Ectodermal cell (in vitro differentiated cells): Measurements from ENCODE around the gene RSPH6A.

Experiments
- H3K27ac ChIP-seq: 2 replicates; pipeline ENCODE4 v1.7.0; 2013; ENCODE audit warnings: mild to moderate bottlenecking, low read depth, low read length; ENCODE audit not compliant: insufficient read depth, poor library complexity, severe bottlenecking
- H3K27me3 ChIP-seq: 2 replicates; pipeline ENCODE4 v1.7.0; 2013; ENCODE audit warnings: mild to moderate bottlenecking, low read length; ENCODE audit not compliant: insufficient read depth, control insufficient read depth, poor library complexity, severe bottlenecking
- H3K36me3 ChIP-seq: one replicate; pipeline ENCODE4 v1.7.0; 2013; ENCODE audit warnings: low read length; ENCODE audit not compliant: control insufficient read depth, insufficient read depth
- H3K4me1 ChIP-seq: one replicate; pipeline ENCODE4 v1.7.0; 2013; ENCODE audit warnings: low read length; ENCODE audit not compliant: control insufficient read depth, insufficient read depth
- H3K4me3 ChIP-seq: 2 replicates; pipeline ENCODE4 v1.7.0; 2013; ENCODE audit warnings: low read depth, low read length, control low read depth; ENCODE audit not compliant: insufficient read depth
- H3K9me3 ChIP-seq: 2 replicates; pipeline ENCODE4 v1.7.0; 2013; ENCODE audit warnings: mild to moderate bottlenecking, low read length, moderate library complexity; ENCODE audit not compliant: control insufficient read depth
- WGBS, 2 experiments: methylation state at CpG; one replicate each; pipeline ENCODE4 v1.1.7; 2013; ENCODE audit warnings: missing lambda C conversion rate in 2 of 2; 5-methylcytosine and 5-hydroxymethylcytosine counted together

Gene RSPH6A

GRCh38 chr19:45852145-45852750 lies 37.1 kb upstream of the RSPH6A start:
- Histone ChIP-seq H3K9me3 (no peaks in the 10 kb centered on the region), H3K36me3 (peaks cover 37% of the 10 kb centered on the region), H3K4me3 (no peak overlapping the region), H3K27me3 (no peaks in the 10 kb centered on the region), H3K27ac (no peak overlapping the region), H3K4me1 (no peaks in the 10 kb centered on the region)
- WGBS, 2 experiments = 94 to 96% methylated on average over 10 of the region's 10 CpGs

DNA sequence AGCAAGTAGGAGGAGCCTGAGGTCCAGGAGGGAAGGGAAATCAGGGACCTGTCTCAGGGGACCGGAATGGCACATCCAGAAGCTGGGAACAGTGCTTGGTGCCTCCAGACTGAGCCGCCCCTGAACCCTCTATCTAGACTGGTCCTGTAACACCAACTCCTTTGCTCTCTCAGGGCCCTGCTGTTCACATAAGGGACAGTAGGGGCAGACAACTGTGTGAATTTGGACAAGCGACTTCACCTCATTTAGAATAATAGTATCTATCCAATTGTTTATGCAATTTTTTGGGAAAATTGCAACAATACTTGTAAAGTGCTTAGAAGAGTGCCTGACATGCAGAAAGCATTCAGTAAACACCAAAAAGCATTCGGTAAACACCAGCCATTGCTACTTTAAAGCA lies 33.8 kb upstream of the RSPH6A start:
- Histone ChIP-seq H3K4me3 (no peak overlapping the region), H3K36me3 (peaks cover 54% of the 10 kb centered on the region), H3K27me3 (no peaks in the 10 kb centered on the region), H3K27ac (no peak overlapping the region), H3K4me1 (no peaks in the 10 kb centered on the region), H3K9me3 (no peaks in the 10 kb centered on the region)
- 92 to 95% methylated on average over 3 to 4 of the region's 4 CpGs for WGBS, 2 experiments

GRCh38 chr19:45847663-45848062 lies 32.6 kb upstream of the RSPH6A start:
- H3K4me3 ChIP-seq = no peak overlapping the region
- H3K4me1 ChIP-seq = no peaks in the 10 kb centered on the region
- H3K27ac ChIP-seq = no peak overlapping the region
- 93 to 94% methylated on average over 13 of the region's 13 CpGs for WGBS, 2 experiments
- no peaks in the 10 kb centered on the region for H3K27me3 ChIP-seq
- H3K9me3 ChIP-seq = no peaks in the 10 kb centered on the region
- H3K36me3 ChIP-seq = peaks cover 61% of the 10 kb centered on the region

DNA sequence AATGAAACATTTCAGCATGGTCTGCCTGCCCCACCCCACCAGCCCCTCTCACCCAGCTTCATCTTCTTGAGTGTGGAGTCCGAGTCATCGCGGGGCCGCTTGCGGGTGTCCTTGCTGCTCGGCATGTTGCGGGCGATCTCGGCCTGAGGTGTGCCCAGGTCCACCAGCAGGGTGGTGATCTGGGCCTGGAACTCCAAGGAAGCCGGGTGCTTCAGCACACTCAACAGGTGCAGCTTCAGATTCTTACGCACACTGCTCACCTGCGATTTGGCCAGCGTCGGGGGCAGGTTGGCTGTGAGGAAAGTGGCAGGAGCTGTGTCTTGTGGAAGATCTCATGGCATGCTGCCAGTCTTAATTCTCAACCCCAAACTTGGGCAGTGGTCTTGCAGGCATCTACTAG lies 27.1 kb upstream of the RSPH6A start:
- 98% methylated on average over 14 of the region's 14 CpGs for WGBS, 2 experiments
- H3K27me3 ChIP-seq = no peaks in the 10 kb centered on the region

DNA sequence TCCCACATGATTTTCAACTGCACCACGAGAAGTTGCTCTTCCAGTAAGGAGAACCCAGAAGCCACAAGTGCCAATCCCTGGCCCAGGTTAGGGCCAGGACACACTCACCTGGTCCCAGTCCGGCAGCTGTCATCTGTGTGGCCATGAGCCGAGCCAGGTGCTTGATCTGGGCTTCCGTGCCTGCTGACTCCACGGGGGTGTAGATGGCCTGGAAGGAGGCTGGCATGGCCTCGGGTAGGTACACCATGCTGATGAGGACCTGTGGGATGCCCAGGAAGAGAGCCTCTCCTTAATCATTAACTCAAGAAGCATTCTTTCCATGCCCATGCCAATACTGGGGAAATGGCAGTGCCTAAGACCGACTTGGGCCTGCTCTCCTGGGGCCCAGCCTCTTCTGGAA lies 19.9 kb upstream of the RSPH6A start:
- WGBS, 2 experiments = 97 to 98% methylated on average over 7 of the region's 7 CpGs
- Histone ChIP-seq H3K27ac (no peak overlapping the region), H3K36me3 (peaks cover 50% of the 10 kb centered on the region), H3K9me3 (no peaks in the 10 kb centered on the region), H3K4me1 (no peaks in the 10 kb centered on the region), H3K4me3 (no peak overlapping the region), H3K27me3 (no peaks in the 10 kb centered on the region)

More for the DNA sequence above, 27.1 kb upstream of the RSPH6A start:
- no peaks in the 10 kb centered on the region for H3K4me1 ChIP-seq
- no peaks in the 10 kb centered on the region for H3K9me3 ChIP-seq
- peaks cover 65% of the 10 kb centered on the region for H3K36me3 ChIP-seq
- no peak overlapping the region for H3K27ac ChIP-seq
- no peak overlapping the region for H3K4me3 ChIP-seq

DNA sequence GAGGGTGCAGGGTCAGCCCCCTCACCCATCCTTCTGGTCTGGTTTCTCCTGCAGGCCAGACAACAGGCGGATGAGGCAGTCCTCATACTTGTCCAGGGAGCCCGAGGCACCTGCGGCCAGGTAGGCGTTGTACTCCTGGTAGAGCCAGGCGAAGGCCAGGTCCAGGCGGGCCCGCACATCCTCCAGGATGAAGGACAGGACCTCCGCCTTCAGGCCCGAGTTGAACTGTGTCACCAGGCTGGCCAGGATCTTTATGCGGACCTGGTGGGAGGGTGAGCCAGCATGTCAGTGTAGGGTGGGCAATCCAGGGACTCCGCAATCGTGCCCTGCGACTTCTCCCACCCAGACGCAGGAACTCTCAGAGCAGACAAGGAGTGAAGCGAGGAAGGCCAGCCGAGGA lies 13.8 kb upstream of the RSPH6A start:
- H3K36me3 ChIP-seq = peaks cover 37% of the 10 kb centered on the region
- no peak overlapping the region for H3K27ac ChIP-seq
- H3K9me3 ChIP-seq = no peaks in the 10 kb centered on the region
- no peaks in the 10 kb centered on the region for H3K4me1 ChIP-seq
- no peaks in the 10 kb centered on the region for H3K27me3 ChIP-seq
- H3K4me3 ChIP-seq = no peak overlapping the region
- WGBS, 2 experiments = 96 to 97% methylated on average over 16 of the region's 16 CpGs

DNA sequence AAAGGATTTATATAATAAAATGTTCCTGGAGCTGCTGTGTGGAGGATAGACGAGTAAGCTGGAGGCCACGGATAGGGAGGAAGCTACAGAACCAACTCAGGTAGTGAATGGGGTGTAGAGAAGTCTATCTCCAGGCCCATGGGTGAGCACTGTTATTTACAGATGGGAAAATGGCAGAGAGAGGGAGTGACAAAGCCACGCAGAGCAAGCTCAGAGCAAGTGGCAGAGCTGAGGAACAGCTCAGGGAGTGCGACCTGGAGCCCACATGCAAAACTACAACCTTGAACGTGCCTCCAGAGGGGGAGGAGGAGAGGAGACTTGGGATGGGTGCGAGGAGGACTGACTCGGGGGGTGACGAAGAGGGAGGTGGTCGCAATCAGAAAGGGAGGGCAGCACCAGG lies 13.4 kb upstream of the RSPH6A start:
- Histone ChIP-seq H3K9me3 (no peaks in the 10 kb centered on the region), H3K4me1 (no peaks in the 10 kb centered on the region), H3K27ac (no peak overlapping the region), H3K36me3 (peaks cover 37% of the 10 kb centered on the region), H3K27me3 (no peaks in the 10 kb centered on the region), H3K4me3 (no peak overlapping the region)
- WGBS, 2 experiments = 95 to 97% methylated on average over 9 of the region's 9 CpGs

DNA sequence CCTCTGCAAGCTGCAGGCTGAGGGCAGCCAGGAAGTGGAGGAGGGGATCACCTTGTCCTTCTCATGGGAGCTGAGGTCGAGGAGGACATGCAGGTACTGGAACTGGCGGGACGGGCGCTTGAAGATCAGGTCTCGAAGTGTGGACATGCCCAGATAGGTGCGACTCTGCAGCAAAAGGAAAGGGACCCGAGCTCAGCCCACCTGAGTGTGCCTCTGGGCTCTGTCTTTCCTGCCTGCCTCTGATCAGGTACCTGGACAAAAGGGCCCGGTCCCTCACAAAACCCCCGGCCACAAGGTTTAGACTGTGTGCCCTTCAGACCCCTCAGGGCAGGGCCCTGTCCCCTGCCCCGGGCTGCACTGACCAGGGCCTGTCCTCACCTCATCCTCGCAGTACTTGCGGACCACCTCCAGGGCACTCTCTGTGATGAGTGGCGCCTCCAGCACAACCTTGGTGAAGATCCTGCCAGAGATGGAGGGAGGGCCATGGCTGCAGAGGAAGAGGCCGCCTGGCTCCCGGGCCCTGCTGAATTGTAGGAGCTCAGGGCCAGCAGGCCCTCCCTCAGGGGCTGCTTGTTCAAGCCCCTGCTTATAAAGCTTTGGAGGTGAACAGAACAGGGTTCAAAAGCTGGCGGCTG lies 12.5 kb upstream of the RSPH6A start:
- Histone ChIP-seq H3K36me3 (peaks cover 45% of the 10 kb centered on the region), H3K4me1 (no peaks in the 10 kb centered on the region), H3K4me3 (no peak overlapping the region), H3K9me3 (no peaks in the 10 kb centered on the region), H3K27ac (no peak overlapping the region), H3K27me3 (no peaks in the 10 kb centered on the region)
- 95% methylated on average over 16 of the region's 16 CpGs for WGBS, 2 experiments

GRCh38 chr19:45826934-45827333 lies 11.8 kb upstream of the RSPH6A start:
- H3K36me3 ChIP-seq = peaks cover 47% of the 10 kb centered on the region
- no peaks in the 10 kb centered on the region for H3K27me3 ChIP-seq
- 90 to 93% methylated on average over 11 of the region's 11 CpGs for WGBS, 2 experiments
- H3K27ac ChIP-seq = no peak overlapping the region
- no peaks in the 10 kb centered on the region for H3K9me3 ChIP-seq
- no peaks in the 10 kb centered on the region for H3K4me1 ChIP-seq
- H3K4me3 ChIP-seq = no peak overlapping the region

GRCh38 chr19:45825917-45826893 lies 11.1 kb upstream of the RSPH6A start:
- WGBS, 2 experiments = 86% methylated on average over 22 of the region's 22 CpGs
- H3K36me3 ChIP-seq = peaks cover 40% of the 10 kb centered on the region

More at GRCh38 chr19:45825917-45826893, 11.1 kb upstream of the RSPH6A start:
- H3K27ac ChIP-seq = no peak overlapping the region
- no peaks in the 10 kb centered on the region for H3K27me3 ChIP-seq
- no peak overlapping the region for H3K4me3 ChIP-seq
- H3K4me1 ChIP-seq = no peaks in the 10 kb centered on the region
- no peaks in the 10 kb centered on the region for H3K9me3 ChIP-seq
